Mesenchymal stem cell (in vitro differentiated cells and primary cell): Measurements from ENCODE around the gene ERMAP.

Source experiments
- DNase-seq: peaks from one replicate; pipeline ENCODE4 v3.0.0-alpha.2; 2013
- H2AFZ ChIP-seq: one replicate; pipeline ENCODE4 v1.6.1; 2013; ENCODE audit warnings: low read depth, mild to moderate bottlenecking, control low read depth, inconsistent platforms, low read length, moderate library complexity
- H2AK5ac ChIP-seq: 2 replicates; pipeline ENCODE4 v1.6.1; 2013; ENCODE audit warnings: low read length, moderate library complexity, mild to moderate bottlenecking, inconsistent platforms; ENCODE audit not compliant: severe bottlenecking
- H2BK120ac ChIP-seq: one replicate; pipeline ENCODE4 v1.6.1; 2013; ENCODE audit warnings: low read depth, mild to moderate bottlenecking, inconsistent platforms, low read length, moderate library complexity
- H2BK12ac ChIP-seq, 2 experiments: one replicate each; pipeline ENCODE4 v1.6.1; 2013; ENCODE audit warnings: inconsistent platforms in 2 of 2, low read length in 2 of 2, mild to moderate bottlenecking in 2 of 2, moderate library complexity in 2 of 2, control low read depth in 1 of 2
- H2BK15ac ChIP-seq: one replicate; pipeline ENCODE4 v1.6.1; 2013; ENCODE audit warnings: mild to moderate bottlenecking, low read depth, inconsistent platforms; ENCODE audit not compliant: poor library complexity, severe bottlenecking
- H2BK5ac ChIP-seq: 2 replicates; pipeline ENCODE4 v1.6.1; 2013; ENCODE audit warnings: low read depth, mild to moderate bottlenecking, low read length, control low read depth, inconsistent platforms; ENCODE audit not compliant: poor library complexity, severe bottlenecking
- H3K14ac ChIP-seq, 2 experiments: one replicate each; pipeline ENCODE4 v1.6.1; 2013; ENCODE audit warnings: inconsistent platforms in 2 of 2, low read length in 2 of 2, control low read depth in 1 of 2, mild to moderate bottlenecking in 1 of 2, moderate library complexity in 1 of 2
- H3K18ac ChIP-seq, 2 experiments: one replicate each; pipeline ENCODE4 v1.6.1; 2013; ENCODE audit warnings: inconsistent platforms in 2 of 2, low read length in 2 of 2, control low read depth in 1 of 2, low read depth in 1 of 2, mild to moderate bottlenecking in 1 of 2
- H3K23ac ChIP-seq, 2 experiments: one replicate each; pipeline ENCODE4 v1.6.1; 2013; ENCODE audit warnings: inconsistent platforms in 2 of 2, low read length in 2 of 2, mild to moderate bottlenecking in 2 of 2, moderate library complexity in 2 of 2, control low read depth in 1 of 2
- H3K27ac ChIP-seq: 2 replicates; pipeline ENCODE4 v1.5.1; 2013; ENCODE audit warnings: mild to moderate bottlenecking, moderate library complexity, low read length, control low read depth, inconsistent platforms; ENCODE audit not compliant: poor library complexity, severe bottlenecking
- H3K27me3 ChIP-seq, 2 experiments: 2 replicates each; pipeline versions ENCODE4 v1.6.1 to v1.7.0; 2013; ENCODE audit warnings: low read length in 2 of 2, mild to moderate bottlenecking in 2 of 2, moderate library complexity in 2 of 2, control low read depth in 1 of 2, inconsistent platforms in 1 of 2; ENCODE audit not compliant: control insufficient read depth in 1 of 2, insufficient read depth in 1 of 2
- H3K36me3 ChIP-seq, 2 experiments: 2 replicates each; pipeline versions ENCODE4 v1.6.1 to v1.7.0; 2013; ENCODE audit warnings: low read length in 2 of 2, control low read depth in 1 of 2, inconsistent platforms in 1 of 2, low read depth in 1 of 2, mild to moderate bottlenecking in 1 of 2; ENCODE audit not compliant: insufficient read depth in 2 of 2, control insufficient read depth in 1 of 2
- H3K4ac ChIP-seq, 2 experiments: one replicate each; pipeline ENCODE4 v1.6.1; 2013; ENCODE audit warnings: inconsistent platforms in 2 of 2, low read length in 2 of 2, mild to moderate bottlenecking in 2 of 2, moderate library complexity in 2 of 2, control low read depth in 1 of 2, low read depth in 1 of 2
- H3K4me1 ChIP-seq: 2 replicates; pipeline ENCODE4 v1.6.1; 2013; ENCODE audit warnings: low read depth, low read length, control low read depth; ENCODE audit not compliant: control insufficient read depth, insufficient read depth
- H3K4me2 ChIP-seq: 2 replicates; pipeline ENCODE4 v1.6.1; 2013; ENCODE audit warnings: low read length, mild to moderate bottlenecking, inconsistent platforms; ENCODE audit not compliant: poor library complexity, severe bottlenecking
- H3K4me3 ChIP-seq, 2 experiments: 2 replicates each; pipeline versions ENCODE4 v1.5.1 to v1.7.0; 2013; ENCODE audit warnings: low read length in 2 of 2, mild to moderate bottlenecking in 2 of 2, control low read depth in 1 of 2, low read depth in 1 of 2; ENCODE audit not compliant: insufficient read depth in 1 of 2
- H3K79me1 ChIP-seq: replicated peaks from 2 replicates; pipeline ENCODE4 v1.6.1; 2013; ENCODE audit warnings: mild to moderate bottlenecking, control low read depth, low read length, inconsistent platforms; ENCODE audit not compliant: poor library complexity, severe bottlenecking
- H3K9ac ChIP-seq: 2 replicates; pipeline ENCODE4 v1.7.0; 2013; ENCODE audit warnings: mild to moderate bottlenecking, low read length, moderate library complexity
- H3K9me3 ChIP-seq: 2 replicates; pipeline ENCODE4 v1.7.0; 2013; ENCODE audit warnings: mild to moderate bottlenecking, low read length; ENCODE audit not compliant: control insufficient read depth
- H4K8ac ChIP-seq: one replicate; pipeline ENCODE4 v1.6.1; 2013; ENCODE audit warnings: inconsistent platforms, mild to moderate bottlenecking, low read length, moderate library complexity
- H4K91ac ChIP-seq: one replicate; pipeline ENCODE4 v1.6.1; 2013; ENCODE audit warnings: mild to moderate bottlenecking, low read length, inconsistent platforms
- WGBS: methylation state at CpG from one replicate; pipeline ENCODE4 v1.1.7; 2013; ENCODE audit warnings: mixed read lengths; 5-methylcytosine and 5-hydroxymethylcytosine counted together

ERMAP gene

DNA sequence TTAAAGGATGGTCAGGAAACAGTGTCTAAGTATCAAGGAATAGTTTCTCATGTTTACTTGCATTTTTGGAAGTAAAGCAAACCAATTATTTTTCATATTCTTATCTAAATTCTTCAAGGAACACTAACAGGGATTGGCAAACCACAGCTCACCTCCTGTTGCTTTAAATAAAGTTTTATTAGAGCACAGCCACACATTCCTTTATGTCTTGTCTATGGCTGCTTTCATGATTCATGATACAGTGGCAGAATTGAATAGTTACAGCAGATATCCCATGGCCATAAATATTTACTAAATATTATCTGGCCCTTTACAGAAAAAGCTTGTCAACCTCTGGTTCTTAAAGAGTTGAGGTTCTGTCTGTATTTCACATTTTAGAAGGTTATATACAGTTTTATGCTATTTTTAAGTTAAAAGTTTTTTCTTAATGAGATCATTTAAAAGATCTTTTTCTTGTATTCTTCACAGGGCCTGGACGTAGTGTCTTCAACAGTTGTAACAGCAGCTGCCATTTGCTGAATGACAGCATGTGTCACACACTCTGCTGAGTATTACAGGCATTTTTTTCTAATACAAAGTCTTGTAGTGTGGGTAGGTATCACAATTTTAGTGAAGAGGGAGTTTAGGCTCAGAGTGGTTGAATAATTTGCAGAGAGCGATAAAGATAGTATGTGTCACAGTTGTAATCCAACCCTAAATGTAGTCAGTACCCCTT is 32.1 kb downstream of the ERMAP start:
- DNase-seq, result no peak
- Histone ChIP-seq H3K27ac (no peak overlapping the region), H3K9ac (no peak overlapping the region), H4K91ac (no peak overlapping the region), H4K8ac (no peak overlapping the region), H2BK5ac (no peak overlapping the region), H3K18ac (no peak overlapping the region), H3K23ac (no peak overlapping the region), H3K4ac (no peak overlapping the region), H3K27me3 (no peaks in the 10 kb centered on the region), H2AK5ac (no peak overlapping the region), H3K4me2 (no peak overlapping the region), H2BK120ac (no peak overlapping the region), H2BK15ac (no peak overlapping the region), H3K9me3 (peaks cover 10% of the 10 kb centered on the region), H3K79me1 (peaks cover 35% of the 10 kb centered on the region), H3K4me3 (no peak overlapping the region), H3K14ac (no peak overlapping the region), H3K4me1 (peaks cover 4% of the 10 kb centered on the region), H2BK12ac (no peak overlapping the region), H2AFZ (no peak overlapping the region), H3K36me3 (peaks cover 15 to 37% of the 10 kb centered on the region in 2 experiments)
- WGBS, result 92% methylated on average over 1 of the region's 2 CpGs

DNA sequence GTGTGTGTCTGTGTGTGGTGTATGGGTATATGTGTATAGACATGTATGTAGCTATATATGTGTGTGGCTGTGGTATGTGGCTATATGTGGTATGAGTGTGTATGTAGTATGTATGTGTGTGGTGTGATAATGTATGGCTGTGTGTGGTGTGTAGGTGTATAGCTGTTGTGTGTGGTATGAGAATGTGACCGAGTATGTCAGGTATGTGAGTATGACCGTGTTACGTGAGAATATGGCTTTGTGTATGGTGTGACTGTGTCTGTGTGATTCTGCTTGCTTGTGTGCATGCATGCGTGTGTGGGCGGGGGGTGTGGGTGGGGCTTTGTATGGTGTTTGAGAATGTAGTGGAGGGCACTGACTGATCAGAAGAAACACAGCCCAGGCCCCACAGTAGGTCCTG is 33.0 kb downstream of the ERMAP start:
- H4K8ac ChIP-seq, result no peak overlapping the region
- H3K18ac ChIP-seq, result no peak overlapping the region
- H3K23ac ChIP-seq, result no peak overlapping the region
- 97% methylated on average over 5 of the region's 5 CpGs for WGBS
- H3K9me3 ChIP-seq, result peaks cover 10% of the 10 kb centered on the region
- no peaks in the 10 kb centered on the region for H3K27me3 ChIP-seq
- H3K14ac ChIP-seq, result no peak overlapping the region
- no peak overlapping the region for H3K27ac ChIP-seq
- H2BK15ac ChIP-seq, result no peak overlapping the region
- H2AFZ ChIP-seq, result no peak overlapping the region
- peaks cover 4% of the 10 kb centered on the region for H3K4me1 ChIP-seq
- no peak overlapping the region for H3K4me3 ChIP-seq
- no peak overlapping the region for H2BK12ac ChIP-seq
- H3K4ac ChIP-seq, result no peak overlapping the region
- H3K4me2 ChIP-seq, result no peak overlapping the region
- no peak for DNase-seq
- peaks cover 35% of the 10 kb centered on the region for H3K79me1 ChIP-seq
- no peak overlapping the region for H4K91ac ChIP-seq
- H2BK5ac ChIP-seq, result no peak overlapping the region
- H2AK5ac ChIP-seq, result no peak overlapping the region
- no peak overlapping the region for H2BK120ac ChIP-seq
- H3K36me3 ChIP-seq, result peaks cover 15 to 37% of the 10 kb centered on the region in 2 experiments
- H3K9ac ChIP-seq, result no peak overlapping the region

DNA sequence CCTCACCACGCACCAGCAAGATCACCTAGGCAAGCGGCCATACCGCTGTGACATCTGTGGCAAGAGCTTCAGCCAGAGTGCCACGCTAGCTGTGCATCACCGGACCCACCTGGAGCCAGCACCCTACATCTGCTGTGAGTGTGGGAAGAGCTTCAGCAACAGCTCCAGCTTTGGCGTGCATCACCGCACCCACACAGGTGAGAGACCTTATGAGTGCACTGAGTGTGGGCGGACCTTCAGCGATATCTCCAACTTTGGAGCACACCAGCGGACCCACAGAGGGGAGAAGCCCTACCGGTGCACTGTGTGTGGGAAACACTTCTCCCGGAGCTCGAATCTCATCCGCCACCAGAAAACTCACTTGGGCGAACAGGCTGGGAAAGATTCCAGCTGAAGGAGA is 34.5 kb downstream of the ERMAP start:
- Histone ChIP-seq H3K27ac (no peak overlapping the region), H3K27me3 (no peaks in the 10 kb centered on the region), H3K36me3 (peaks cover 15 to 37% of the 10 kb centered on the region in 2 experiments), H3K18ac (no peak overlapping the region), H2BK15ac (no peak overlapping the region), H3K23ac (no peak overlapping the region), H3K79me1 (peaks cover 34% of the 10 kb centered on the region), H2BK5ac (no peak overlapping the region), H3K9ac (no peak overlapping the region), H2AFZ (no peak overlapping the region), H3K14ac (no peak overlapping the region), H3K4me1 (peaks cover 4% of the 10 kb centered on the region), H3K4ac (no peak overlapping the region), H2AK5ac (no peak overlapping the region), H3K9me3 (peaks cover 10% of the 10 kb centered on the region), H4K8ac (no peak overlapping the region), H3K4me2 (no peak overlapping the region), H2BK120ac (no peak overlapping the region), H3K4me3 (no peak overlapping the region), H4K91ac (no peak overlapping the region), H2BK12ac (no peak overlapping the region)
- no peak for DNase-seq
- 97% methylated on average over 15 of the region's 15 CpGs for WGBS

DNA sequence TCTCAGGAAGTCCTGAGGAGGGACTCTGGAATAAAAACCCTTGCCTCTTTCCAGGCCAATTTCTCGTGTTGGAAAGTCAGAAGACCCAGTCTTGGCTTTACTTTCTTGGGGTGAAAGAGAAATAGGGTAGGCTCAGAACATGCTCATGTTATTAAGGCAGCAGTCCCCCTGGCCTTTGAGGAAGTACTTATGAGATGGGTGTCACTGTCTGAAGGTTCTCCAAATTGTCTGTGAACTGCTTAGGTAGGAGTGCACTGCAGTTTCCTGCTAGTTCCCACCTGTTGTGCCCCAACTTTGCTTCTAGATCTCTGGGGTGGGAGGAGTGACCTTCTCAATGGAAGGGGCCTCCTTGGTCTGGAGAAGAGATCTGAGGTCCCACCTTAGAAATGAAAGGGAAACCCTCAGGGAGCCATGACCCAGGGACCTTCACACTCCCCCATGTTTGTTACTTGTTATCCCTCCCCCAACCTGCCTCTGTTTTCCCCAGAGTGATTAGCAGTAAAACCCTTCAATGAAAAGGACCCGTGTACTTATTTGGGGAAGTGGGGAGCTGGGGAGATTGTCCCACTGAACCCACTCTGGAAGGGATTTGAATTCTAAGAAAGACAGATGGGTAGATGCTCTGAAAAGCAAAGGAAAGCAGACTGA is 35.2 kb downstream of the ERMAP start:
- Histone ChIP-seq H3K14ac (no peak overlapping the region), H4K8ac (no peak overlapping the region), H2AK5ac (no peak overlapping the region), H3K4me2 (no peak overlapping the region), H2AFZ (no peak overlapping the region), H2BK5ac (no peak overlapping the region), H2BK120ac (no peak overlapping the region), H3K4ac (no peak overlapping the region), H2BK12ac (no peak overlapping the region), H3K27me3 (no peaks in the 10 kb centered on the region), H4K91ac (no peak overlapping the region), H3K9me3 (peaks cover 10% of the 10 kb centered on the region), H3K4me3 (no peak overlapping the region), H3K36me3 (peaks cover 15 to 37% of the 10 kb centered on the region in 2 experiments), H3K79me1 (peaks cover 28% of the 10 kb centered on the region), H3K9ac (no peak overlapping the region), H3K4me1 (peaks cover 4% of the 10 kb centered on the region), H2BK15ac (no peak overlapping the region), H3K27ac (no peak overlapping the region), H3K23ac (no peak overlapping the region), H3K18ac (no peak overlapping the region)
- DNase-seq, result no peak
- WGBS, result 92% methylated on average over 2 of the region's 2 CpGs
